GM21423 (cell line): Measurements from ENCODE around the gene CRTAC1.

ENCODE experiments used
- ATAC-seq: cut with Tn5 transposase; IDR thresholded peaks from one replicate; pipeline ENCODE4 v1.9.1; 2021; ENCODE audit warnings: mild to moderate bottlenecking, moderate library complexity; ENCODE audit not compliant: unreplicated experiment

CRTAC1 gene

GRCh38 chr10:97903128-97904017, 127.0 kb downstream of the CRTAC1 start:
- ATAC-seq = no peak

GRCh38 chr10:97901381-97901780, 129.0 kb downstream of the CRTAC1 start:
- no peak for ATAC-seq

GRCh38 chr10:97898429-97898828, 132.0 kb downstream of the CRTAC1 start:
- ATAC-seq = no peak

GRCh38 chr10:97896756-97897358, 133.6 kb downstream of the CRTAC1 start:
- ATAC-seq = no peak

- no peak for ATAC-seq
These were observed 134.5 kb downstream of the CRTAC1 start for GRCh38 chr10:97895915-97896314.

- ATAC-seq = no peak
These were observed 135.3 kb downstream of the CRTAC1 start for GRCh38 chr10:97895084-97895483.

- ATAC-seq = no peak
These were observed 136.3 kb downstream of the CRTAC1 start for GRCh38 chr10:97894092-97894491.

- ATAC-seq = no peak
These were observed 137.5 kb downstream of the CRTAC1 start for GRCh38 chr10:97892939-97893338.

DNA sequence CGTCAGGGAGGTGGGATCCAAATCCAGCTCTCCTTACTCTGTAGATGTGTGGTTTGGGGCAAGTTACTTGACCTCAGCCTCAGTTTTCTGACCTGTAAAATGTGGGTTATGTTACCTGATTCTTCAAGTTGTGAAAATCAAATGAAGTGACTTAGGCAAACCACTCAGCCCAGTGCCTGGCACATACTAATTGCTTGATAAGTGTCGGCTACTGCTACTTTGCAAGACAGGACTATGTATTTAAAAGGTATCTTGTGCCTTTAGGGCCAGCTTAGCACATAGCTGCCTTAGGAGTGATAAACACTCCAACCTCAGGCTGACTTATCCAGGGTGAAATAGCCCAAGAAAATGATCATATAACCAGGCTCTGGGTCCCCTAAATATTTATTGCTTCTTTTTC, 137.9 kb downstream of the CRTAC1 start:
- ATAC-seq = no peak

DNA sequence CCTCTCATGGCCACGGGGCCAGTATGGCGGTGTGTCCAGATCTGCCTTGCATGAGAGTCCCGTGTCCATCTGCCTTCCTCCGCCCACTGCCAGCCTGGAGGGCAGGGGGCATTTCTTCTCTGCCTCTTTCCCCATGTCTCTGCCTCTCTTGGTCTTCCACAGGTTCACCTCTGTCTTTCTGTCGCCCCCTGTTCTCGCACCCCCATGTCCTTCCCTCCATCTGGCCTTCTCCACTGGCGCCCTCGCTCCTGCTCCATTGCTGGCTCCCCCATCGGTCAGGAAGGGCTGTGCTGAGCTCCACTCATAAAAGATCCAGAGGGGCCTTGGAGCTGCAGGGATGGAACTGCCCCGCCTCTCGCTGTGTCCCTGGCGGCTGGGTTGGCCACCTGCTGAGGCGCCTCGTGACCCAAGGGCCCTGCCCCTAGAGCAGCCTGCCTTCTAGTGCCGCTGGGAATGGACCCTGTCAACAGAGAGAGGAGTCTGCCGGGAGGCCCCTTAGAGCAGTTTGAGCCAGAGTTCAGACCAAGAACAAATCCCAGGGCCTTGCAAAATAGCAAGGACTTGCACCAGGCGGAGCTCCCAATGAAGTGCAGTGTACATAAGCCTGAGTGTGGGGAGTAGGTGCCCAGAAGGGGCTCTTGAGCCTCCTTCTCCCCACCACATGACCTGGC, 138.8 kb downstream of the CRTAC1 start:
- no peak for ATAC-seq

DNA sequence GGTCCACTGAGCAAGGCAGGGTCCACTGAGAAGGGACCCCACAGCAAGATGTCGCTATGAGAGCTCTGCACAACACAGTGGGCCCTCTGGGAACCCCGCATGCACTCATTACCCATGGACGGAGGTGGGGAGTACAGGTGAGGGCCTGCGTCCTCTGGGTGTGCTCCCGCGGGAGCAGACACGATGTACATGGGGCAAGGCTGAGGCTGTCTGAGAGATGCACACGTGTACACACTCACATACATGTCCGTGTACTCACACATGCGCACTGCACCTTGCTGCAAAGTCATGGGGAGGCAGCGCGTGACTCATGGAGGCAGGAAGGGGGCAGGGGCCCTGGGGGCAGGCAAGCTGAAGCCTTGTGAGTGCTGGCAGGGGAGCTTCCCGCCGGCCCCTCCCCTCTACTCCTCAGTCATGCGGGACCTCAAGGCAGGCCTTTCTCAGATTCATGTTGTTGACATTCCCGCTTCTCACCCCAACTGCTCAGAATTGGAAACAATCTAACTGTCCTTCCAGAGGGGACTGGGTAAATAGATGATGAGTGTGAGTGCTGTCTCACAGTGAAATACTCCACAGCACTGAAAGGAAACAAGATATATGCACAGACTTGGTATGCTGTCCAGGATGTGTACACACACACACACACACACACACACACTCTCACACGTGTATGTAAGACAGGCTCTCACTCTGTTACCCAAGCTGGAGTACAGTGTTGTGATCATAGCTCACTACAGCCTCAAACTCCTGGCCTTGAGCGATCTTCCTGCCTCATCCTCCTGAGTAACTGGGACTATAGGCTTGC, 140.8 kb downstream of the CRTAC1 start:
- no peak for ATAC-seq

GRCh38 chr10:97888641-97889262, 141.7 kb downstream of the CRTAC1 start:
- ATAC-seq = no peak

DNA sequence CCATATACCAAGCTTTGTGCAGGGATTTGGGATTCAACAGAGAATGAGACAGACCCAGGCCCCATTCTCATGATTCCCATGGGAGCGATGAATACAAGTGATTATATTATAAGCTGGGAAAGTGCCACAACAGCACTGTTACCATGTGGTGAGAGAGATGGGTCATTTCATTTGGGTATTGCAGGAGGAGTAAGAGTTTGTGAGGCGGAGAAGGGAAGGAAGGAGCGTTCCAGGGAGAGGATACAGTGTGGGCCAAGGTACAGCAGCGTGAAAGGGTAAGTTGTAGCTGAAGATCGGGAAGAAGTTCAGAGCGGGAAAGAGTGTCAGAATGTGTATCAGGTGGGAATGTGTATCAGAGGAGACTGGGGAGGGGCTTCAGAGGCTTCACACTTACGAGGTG, 142.3 kb downstream of the CRTAC1 start:
- no peak for ATAC-seq

- ATAC-seq = no peak
These were observed 143.0 kb downstream of the CRTAC1 start for GRCh38 chr10:97887399-97887798.

DNA sequence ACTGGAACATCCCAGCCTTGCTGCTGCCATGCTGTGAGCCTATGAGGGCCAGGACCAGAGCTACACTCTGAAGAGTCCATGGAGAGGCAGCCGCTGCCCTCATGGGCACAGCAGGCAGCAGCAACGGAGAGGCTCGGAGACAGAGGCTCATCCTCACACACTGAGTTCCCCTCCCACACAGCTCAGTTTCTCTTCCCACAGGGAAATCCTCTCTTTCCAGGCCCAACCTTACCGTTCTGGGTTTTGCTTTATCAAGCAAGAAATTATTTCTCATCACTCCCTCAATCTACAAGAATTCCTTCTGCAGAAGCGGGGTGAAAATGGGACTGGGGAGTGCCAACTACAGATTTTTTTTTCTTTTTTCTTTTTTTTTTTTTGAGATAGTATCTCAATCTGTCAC, 144.1 kb downstream of the CRTAC1 start:
- ATAC-seq = no peak

- ATAC-seq = no peak
These were observed 147.3 kb downstream of the CRTAC1 start for GRCh38 chr10:97883092-97883485.

- ATAC-seq = no peak
These were observed 148.0 kb downstream of the CRTAC1 start for GRCh38 chr10:97882142-97883091.

GRCh38 chr10:97880109-97880508, 150.3 kb downstream of the CRTAC1 start:
- no peak for ATAC-seq

- ATAC-seq = no peak
These were observed 151.2 kb downstream of the CRTAC1 start for GRCh38 chr10:97879241-97879640.
